Fibroblast of lung (primary cell): ENCODE data around the gene CCDC73.

ENCODE experiments used
- EZH2 ChIP-seq: IDR thresholded peaks from 2 replicates; pipeline ENCODE4 v1.5.1; 2012; ENCODE audit warnings: low read length, control low read depth, mild to moderate bottlenecking; ENCODE audit errors: missing control alignments
- TF ChIP-seq, protein P1 (sequence below), 2 donors: IDR thresholded peaks in 1 of 2; conservative IDR thresholded peaks in 1 of 2; 1 replicate in 1 of 2; 2 replicates in 1 of 2; pipeline ENCODE4 v1.5.1; 2011 to 2012; ENCODE audit warnings: low read length in 2 of 2, control low read depth in 1 of 2, inconsistent platforms in 1 of 2, low read depth in 1 of 2, mild to moderate bottlenecking in 1 of 2

DNA sequence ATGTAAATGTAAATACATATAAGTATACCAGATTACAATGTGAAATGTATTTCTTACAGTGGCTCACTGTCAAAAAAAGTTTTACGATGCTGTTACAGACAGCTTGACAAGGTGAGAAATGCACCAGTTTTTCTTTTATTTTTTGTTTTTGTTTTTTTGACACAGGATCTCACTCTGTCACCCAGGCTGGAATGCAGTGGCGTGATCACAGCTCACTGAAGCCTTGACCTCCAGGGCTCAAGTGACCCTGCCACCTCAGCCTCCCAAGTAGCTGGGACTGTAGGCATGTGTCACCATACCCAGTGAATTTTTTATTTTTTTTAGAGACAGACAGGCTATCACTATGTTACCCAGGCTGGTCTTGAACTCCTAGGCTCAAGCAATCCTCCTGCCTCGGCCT is 9.2 kb downstream of the CCDC73 start:
- TF ChIP-seq EZH2 = no peak
- TF ChIP-seq, protein P1, sequence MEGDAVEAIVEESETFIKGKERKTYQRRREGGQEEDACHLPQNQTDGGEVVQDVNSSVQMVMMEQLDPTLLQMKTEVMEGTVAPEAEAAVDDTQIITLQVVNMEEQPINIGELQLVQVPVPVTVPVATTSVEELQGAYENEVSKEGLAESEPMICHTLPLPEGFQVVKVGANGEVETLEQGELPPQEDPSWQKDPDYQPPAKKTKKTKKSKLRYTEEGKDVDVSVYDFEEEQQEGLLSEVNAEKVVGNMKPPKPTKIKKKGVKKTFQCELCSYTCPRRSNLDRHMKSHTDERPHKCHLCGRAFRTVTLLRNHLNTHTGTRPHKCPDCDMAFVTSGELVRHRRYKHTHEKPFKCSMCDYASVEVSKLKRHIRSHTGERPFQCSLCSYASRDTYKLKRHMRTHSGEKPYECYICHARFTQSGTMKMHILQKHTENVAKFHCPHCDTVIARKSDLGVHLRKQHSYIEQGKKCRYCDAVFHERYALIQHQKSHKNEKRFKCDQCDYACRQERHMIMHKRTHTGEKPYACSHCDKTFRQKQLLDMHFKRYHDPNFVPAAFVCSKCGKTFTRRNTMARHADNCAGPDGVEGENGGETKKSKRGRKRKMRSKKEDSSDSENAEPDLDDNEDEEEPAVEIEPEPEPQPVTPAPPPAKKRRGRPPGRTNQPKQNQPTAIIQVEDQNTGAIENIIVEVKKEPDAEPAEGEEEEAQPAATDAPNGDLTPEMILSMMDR (conservative IDR thresholded peaks at IDR 0.05 in 1 of 2, IDR thresholded peaks at IDR 0.05 in 1 of 2; ENCODE audit: low read depth in 1 of 2, low read length in 2 of 2) = no peak
